Breast epithelium (tissue), 4 donors: ENCODE measurements around the gene ABCB8. TPM values are rescaled to one million over a fixed set of nuclear protein-coding genes. Genes with fewer than 3 reads are reported as not detected.
A peak's percentile ranks its signal among the peaks of the same experiment; 100 is the strongest.

Source experiments
- DNase-seq, 2 donors: peaks; one replicate each; pipeline ENCODE4 v3.0.0-alpha.2; 2019; ENCODE audit warnings: low spot score in 2 of 2
- H3K27ac ChIP-seq, 2 donors: fragments of 200-600 bp; sonication (generic) in 1 of 2; one replicate each; pipeline ENCODE4 v1.5.1; 2016 to 2019; ENCODE audit warnings: mild to moderate bottlenecking in 1 of 2
- H3K27me3 ChIP-seq, 2 donors: fragments of 200-600 bp; sonication (generic) in 1 of 2; one replicate each; pipeline versions ENCODE4 v1.5.1 to v1.6.0; 2017 to 2019; ENCODE audit warnings: control low read depth in 1 of 2, mild to moderate bottlenecking in 1 of 2
- H3K36me3 ChIP-seq: fragments of 200-600 bp; one replicate; pipeline ENCODE4 v1.5.1; 2019
- H3K4me1 ChIP-seq, 2 donors: fragments of 200-600 bp; sonication (generic); one replicate each; pipeline ENCODE4 v1.5.1; 2016 to 2019; ENCODE audit warnings: control low read depth in 1 of 2
- H3K4me3 ChIP-seq, 3 donors: fragments of 200-600 bp; sonication (generic); 1 replicate in 2 of 3; 2 replicates in 1 of 3; pipeline ENCODE4 v1.5.1; 2016 to 2019; ENCODE audit warnings: mild to moderate bottlenecking in 3 of 3, moderate library complexity in 2 of 3
- H3K9me3 ChIP-seq, 2 donors: fragments of 200-600 bp; sonication (generic) in 1 of 2; one replicate each; pipeline ENCODE4 v1.5.1; 2016 to 2019; ENCODE audit warnings: control low read depth in 1 of 2
- CTCF ChIP-seq, 3 donors: fragments of 450-650 bp; IDR thresholded peaks; one replicate each; pipeline ENCODE4 v1.5.1; 2016 to 2017; ENCODE audit warnings: antibody characterized with exemption in 3 of 3, mild to moderate bottlenecking in 3 of 3, moderate library complexity in 3 of 3
- POLR2A ChIP-seq: fragments of 450-650 bp; IDR thresholded peaks from one replicate; pipeline ENCODE4 v1.6.1; 2016; ENCODE audit warnings: antibody characterized with exemption, mild to moderate bottlenecking, moderate library complexity
- POLR2AphosphoS5 ChIP-seq, 3 donors: sonication (generic); formaldehyde crosslinking; IDR thresholded peaks; one replicate each; pipeline ENCODE4 v1.6.1; 2017; ENCODE audit warnings: antibody characterized with exemption in 3 of 3
- intact Hi-C: fragments of 100-400 bp; cut with DNase I; formaldehyde crosslinking; loops from one replicate; pipeline ENCODE4 v1.15.1; 2023; ENCODE audit warnings: low total_unique reads
- total RNA-seq, 3 donors: library from RNA; depleted of rRNA; stranded (reverse); fragments of >200 nt; gene quantifications; one replicate each; pipeline ENCODE4 v1.1.0, GENCODE V29; 2016

Gene ABCB8
- total RNA-seq, 3 donors from 2014 or later = 14.7 to 19.3 (median 17.6) TPM

DNA sequence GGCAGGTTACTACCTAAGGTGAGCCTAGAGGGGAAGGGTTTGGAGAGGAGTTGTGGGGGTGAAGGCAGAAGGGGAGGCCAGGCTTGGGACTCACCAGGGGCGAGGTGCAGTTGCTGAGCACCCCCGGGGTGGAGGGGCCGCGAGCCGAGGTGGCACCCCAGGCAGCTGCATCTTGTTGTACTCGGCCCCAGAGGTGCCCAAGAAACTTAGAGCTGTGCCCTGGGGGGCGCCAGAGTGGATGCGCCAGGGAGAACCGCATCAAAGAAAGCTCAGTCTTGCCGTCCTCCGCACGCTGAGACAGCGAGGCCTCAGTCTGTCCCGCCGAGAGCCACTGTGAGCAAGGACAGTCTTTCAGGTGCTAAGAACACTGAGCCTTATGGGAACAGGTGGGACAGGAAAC is 11.3 kb upstream of the ABCB8 start:
- peaks cover 9 to 54% of the 10 kb centered on the region in 2 donors for H3K27me3 ChIP-seq
- no peaks in the 10 kb centered on the region for H3K9me3 ChIP-seq
- no peak for DNase-seq
- H3K36me3 ChIP-seq = no peaks in the 10 kb centered on the region
- TF ChIP-seq POLR2AphosphoS5 (IDR thresholded peaks at IDR 0.05) = no peak
- TF ChIP-seq CTCF (IDR thresholded peaks at IDR 0.05) = no peak
- TF ChIP-seq POLR2A = no peak
- intact Hi-C loops = loop anchor here (10.0 kb wide), 1 partner anchor 98 kb away; no protein-coding TSS in a partner anchor
- H3K4me1 ChIP-seq = peaks cover 8 to 10% of the 10 kb centered on the region in 2 donors
- no peak overlapping the region for H3K27ac ChIP-seq
- H3K4me3 ChIP-seq = no peak overlapping the region

GRCh38 chr7:151017370-151017952 is 10.8 kb upstream of the ABCB8 start:
- intact Hi-C loops = loop anchor here (10.0 kb wide), 1 partner anchor 97 kb away; no protein-coding TSS in a partner anchor
- TF ChIP-seq POLR2A (no peak), CTCF (IDR thresholded peaks at IDR 0.05) (no peak), POLR2AphosphoS5 (IDR thresholded peaks at IDR 0.05) (no peak)
- H3K27me3 ChIP-seq = peaks cover 9 to 49% of the 10 kb centered on the region in 2 donors
- H3K9me3 ChIP-seq = no peaks in the 10 kb centered on the region
- H3K4me1 ChIP-seq = peaks cover 8 to 10% of the 10 kb centered on the region in 2 donors
- peak overlapping the region in 1 of 3 donors; percentile 64 for H3K4me3 ChIP-seq
- no peaks in the 10 kb centered on the region for H3K36me3 ChIP-seq
- no peak for DNase-seq
- no peak overlapping the region for H3K27ac ChIP-seq

DNA sequence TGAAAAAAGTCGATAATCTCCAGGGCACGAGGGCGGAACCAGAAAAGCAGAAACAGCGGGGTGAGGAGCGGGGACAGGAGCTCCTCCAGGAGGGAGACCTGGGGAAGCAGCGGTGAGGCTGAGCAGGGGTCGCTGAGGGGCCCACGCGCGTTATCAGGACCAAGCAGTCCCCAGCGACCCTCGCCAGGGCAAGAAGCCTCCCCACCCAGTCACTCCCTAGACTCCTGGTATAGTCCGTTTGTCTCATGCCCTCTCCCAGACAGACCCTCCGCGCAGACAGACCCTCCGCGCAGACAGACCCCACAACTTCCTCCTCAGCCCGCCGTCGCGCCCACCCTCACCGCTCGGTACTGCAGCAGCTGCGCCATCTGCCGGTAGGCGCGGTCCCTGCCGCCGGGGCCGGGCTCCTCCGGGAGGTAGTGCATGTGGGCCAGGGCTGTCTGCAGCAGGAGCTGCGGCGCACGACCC is 10.3 kb upstream of the ABCB8 start:
- Histone ChIP-seq H3K36me3 (no peaks in the 10 kb centered on the region), H3K27ac (no peak overlapping the region), H3K4me3 (peak overlapping the region in 2 of 3 donors; percentile 34 to 64), H3K4me1 (peaks cover 8 to 10% of the 10 kb centered on the region in 2 donors), H3K9me3 (no peaks in the 10 kb centered on the region), H3K27me3 (peaks cover 9 to 44% of the 10 kb centered on the region in 2 donors)
- TF ChIP-seq CTCF (IDR thresholded peaks at IDR 0.05) = peak; percentile 73 to 81 (median 76)
- no peak for TF ChIP-seq POLR2A
- no peak for TF ChIP-seq POLR2AphosphoS5 (IDR thresholded peaks at IDR 0.05)
- DNase-seq = peak; percentile 30 to 73
- intact Hi-C loops = loop anchor here (10.0 kb wide), 1 partner anchor 97 kb away; no protein-coding TSS in a partner anchor

DNA sequence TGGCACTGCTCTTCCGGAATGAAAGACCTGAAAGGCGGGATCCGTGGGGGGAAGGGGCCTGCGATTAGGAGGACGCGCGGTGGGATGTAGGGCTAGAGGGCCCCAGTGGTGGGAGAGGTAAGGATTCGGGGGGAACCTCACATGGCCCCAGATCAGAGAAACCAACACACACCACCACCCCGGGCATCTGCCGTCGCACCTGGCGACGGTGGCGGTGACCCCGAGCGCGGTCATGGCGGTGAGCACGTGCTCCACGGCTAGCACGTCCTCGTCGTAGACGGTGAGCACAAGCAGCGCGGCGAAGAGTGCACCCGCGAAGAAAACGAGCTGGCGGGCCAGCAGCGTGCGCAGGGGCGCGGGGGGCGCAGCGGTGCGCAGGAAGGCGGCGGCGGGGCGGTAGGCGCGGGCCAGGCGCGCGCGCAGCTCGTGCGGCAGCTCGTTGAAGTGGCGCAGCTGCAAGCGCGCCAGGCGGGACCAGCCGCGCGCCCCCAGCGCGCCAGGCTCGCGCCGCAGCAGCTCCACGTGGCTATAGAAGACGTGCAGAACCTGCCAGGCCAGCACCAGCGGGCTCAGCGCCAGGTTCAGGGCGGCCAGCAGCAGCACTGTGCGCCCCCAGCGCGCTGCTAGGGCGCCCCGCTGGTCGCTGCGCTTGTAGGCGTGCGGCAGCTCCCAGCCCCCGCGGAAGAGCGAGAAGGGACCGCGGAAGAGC is 9.7 kb upstream of the ABCB8 start:
- DNase-seq = no peak
- Histone ChIP-seq H3K27ac (no peak overlapping the region), H3K9me3 (no peaks in the 10 kb centered on the region), H3K27me3 (peaks cover 6 to 38% of the 10 kb centered on the region in 2 donors), H3K36me3 (no peaks in the 10 kb centered on the region), H3K4me1 (peaks cover 8 to 10% of the 10 kb centered on the region in 2 donors), H3K4me3 (peak overlapping the region in 2 of 3 donors; percentile 34 to 64)
- TF ChIP-seq POLR2AphosphoS5 (IDR thresholded peaks at IDR 0.05) = no peak
- no peak for TF ChIP-seq POLR2A
- no peak for TF ChIP-seq CTCF (IDR thresholded peaks at IDR 0.05)
- intact Hi-C loops = loop anchor here (10.0 kb wide), 1 partner anchor 96 kb away; no protein-coding TSS in a partner anchor

DNA sequence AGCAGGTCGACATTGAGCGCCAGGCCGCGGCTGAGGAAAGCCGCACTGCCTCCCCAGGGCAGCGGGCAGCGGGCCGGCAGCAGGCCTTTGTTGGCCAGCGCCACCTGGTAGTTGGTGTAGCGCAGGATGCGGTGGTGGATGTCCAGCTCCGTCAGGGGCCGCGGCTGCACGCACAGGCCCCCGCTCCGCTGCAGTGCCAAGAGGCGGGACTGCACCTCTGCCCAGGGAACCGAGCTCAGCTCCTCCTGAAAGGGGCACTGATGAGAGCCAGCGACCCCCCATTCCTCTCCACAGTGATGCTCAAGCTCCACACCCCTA is 9.2 kb upstream of the ABCB8 start:
- DNase-seq = no peak
- Histone ChIP-seq H3K4me1 (peaks cover 8 to 10% of the 10 kb centered on the region in 2 donors), H3K9me3 (no peaks in the 10 kb centered on the region), H3K27me3 (peaks cover 6 to 37% of the 10 kb centered on the region in 2 donors), H3K4me3 (peak overlapping the region in 2 of 3 donors; percentile 34 to 64), H3K27ac (no peak overlapping the region), H3K36me3 (no peaks in the 10 kb centered on the region)
- no peak for TF ChIP-seq POLR2AphosphoS5 (IDR thresholded peaks at IDR 0.05)
- TF ChIP-seq POLR2A = no peak
- no peak for TF ChIP-seq CTCF (IDR thresholded peaks at IDR 0.05)
- intact Hi-C loops = loop anchor here (10.0 kb wide), 1 partner anchor 96 kb away; no protein-coding TSS in a partner anchor
